NT2/D1 (cell line): ENCODE results near the gene GPATCH1.

Experiments
- SUZ12 ChIP-seq: IDR thresholded peaks from 2 replicates; pipeline ENCODE4 v1.6.1; 2011; ENCODE audit not compliant: insufficient read length, insufficient read depth; ENCODE audit errors: extremely low read depth
- YY1 ChIP-seq: IDR thresholded peaks from 2 replicates; pipeline ENCODE4 v1.6.1; 2011; ENCODE audit not compliant: insufficient read length, insufficient read depth

- TF ChIP-seq SUZ12 (no peak), YY1 (no peak)
Measured at GRCh38 chr19:33054623-33055022, 26.4 kb upstream of the GPATCH1 start.
